ENCODE results near the gene RANGAP1. TPM values are rescaled to one million over a fixed set of nuclear protein-coding genes. Genes with fewer than 3 reads are reported as not detected.

The RANGAP1 gene
- polyA plus RNA-seq, 1 experiment = 145 TPM

DNA sequence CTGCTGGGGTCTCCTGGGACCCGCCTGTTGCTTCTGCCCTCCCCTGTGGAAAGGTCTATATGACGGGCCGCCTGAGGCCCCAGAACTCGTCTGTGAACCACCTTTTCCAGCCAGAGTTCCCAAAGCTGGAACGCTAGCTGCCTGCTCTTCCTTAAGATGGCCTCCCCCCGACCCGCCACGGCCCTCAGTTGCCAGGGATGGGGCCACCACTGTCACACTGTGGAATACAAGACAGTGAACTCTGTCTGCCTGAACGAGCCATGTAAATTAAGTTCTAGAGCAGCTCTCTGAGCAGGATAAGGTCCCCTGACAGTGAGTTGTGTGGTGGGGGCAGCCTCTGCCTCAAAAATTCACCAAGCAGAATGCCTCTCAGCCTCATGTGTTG lies 55.6 kb downstream of the RANGAP1 start:
- H3K36me3 ChIP-seq (ENCODE audit: control insufficient read depth, insufficient read depth, low read length) = peaks cover 9% of the 10 kb centered on the region; the same call in 1 of the 2 replicates
- TF ChIP-seq, protein P1, sequence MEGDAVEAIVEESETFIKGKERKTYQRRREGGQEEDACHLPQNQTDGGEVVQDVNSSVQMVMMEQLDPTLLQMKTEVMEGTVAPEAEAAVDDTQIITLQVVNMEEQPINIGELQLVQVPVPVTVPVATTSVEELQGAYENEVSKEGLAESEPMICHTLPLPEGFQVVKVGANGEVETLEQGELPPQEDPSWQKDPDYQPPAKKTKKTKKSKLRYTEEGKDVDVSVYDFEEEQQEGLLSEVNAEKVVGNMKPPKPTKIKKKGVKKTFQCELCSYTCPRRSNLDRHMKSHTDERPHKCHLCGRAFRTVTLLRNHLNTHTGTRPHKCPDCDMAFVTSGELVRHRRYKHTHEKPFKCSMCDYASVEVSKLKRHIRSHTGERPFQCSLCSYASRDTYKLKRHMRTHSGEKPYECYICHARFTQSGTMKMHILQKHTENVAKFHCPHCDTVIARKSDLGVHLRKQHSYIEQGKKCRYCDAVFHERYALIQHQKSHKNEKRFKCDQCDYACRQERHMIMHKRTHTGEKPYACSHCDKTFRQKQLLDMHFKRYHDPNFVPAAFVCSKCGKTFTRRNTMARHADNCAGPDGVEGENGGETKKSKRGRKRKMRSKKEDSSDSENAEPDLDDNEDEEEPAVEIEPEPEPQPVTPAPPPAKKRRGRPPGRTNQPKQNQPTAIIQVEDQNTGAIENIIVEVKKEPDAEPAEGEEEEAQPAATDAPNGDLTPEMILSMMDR (IDR thresholded peaks at IDR 0.05; ENCODE audit: insufficient read depth, low read depth, low read length) = no peak
- CTCF ChIA-PET = no interaction called here
- H3K27me3 ChIP-seq (ENCODE audit: control insufficient read depth, insufficient read depth, low read length) = no peaks in the 10 kb centered on the region
- POLR2A ChIA-PET = no interaction called here
- no peak overlapping the region for H3K4me3 ChIP-seq (ENCODE audit: low read depth, low read length)
- DNase-seq (ENCODE audit: low read depth) = no peak

DNA sequence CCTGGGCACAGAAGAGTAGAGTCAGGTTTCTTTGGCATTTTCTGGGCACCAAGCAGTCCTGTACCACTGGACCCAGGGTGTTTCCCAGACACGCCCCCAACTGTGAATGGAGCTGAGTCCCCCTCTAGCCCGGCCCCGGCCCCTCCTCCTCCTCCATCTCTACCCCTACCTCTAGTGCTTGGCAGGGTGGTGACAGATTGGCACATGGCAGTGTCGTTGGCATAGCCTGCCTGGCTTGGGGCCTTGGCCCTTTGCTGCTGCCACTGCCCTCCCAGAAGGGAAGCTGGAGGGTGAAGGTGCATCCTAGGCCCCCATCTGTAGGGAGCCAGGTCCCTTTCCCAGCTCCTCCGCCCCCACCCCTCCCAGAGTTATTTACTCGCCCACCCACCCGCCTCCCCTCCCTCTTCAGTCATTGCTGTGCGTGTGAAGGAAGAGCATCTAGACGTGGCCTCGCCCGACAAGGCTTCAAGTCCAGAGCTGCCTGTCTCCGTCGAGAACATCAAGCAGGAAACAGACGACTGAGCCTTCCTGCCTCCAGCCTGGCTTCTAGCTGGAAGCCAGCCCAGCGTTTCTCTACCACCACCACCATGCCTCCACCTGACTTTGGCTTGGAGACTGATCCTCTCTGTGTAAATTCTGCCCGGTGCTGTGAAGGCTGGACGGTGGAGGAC lies 56.1 kb downstream of the RANGAP1 start:
- Histone ChIP-seq H3K4me3 (ENCODE audit: low read depth, low read length) (no peak overlapping the region), H3K36me3 (ENCODE audit: control insufficient read depth, insufficient read depth, low read length) (peaks cover 12% of the 10 kb centered on the region), H3K27me3 (ENCODE audit: control insufficient read depth, insufficient read depth, low read length) (no peaks in the 10 kb centered on the region)
- ChIA-PET POLR2A (no interaction called here), CTCF (no interaction called here)
- TF ChIP-seq, protein P1 (IDR thresholded peaks at IDR 0.05; ENCODE audit: insufficient read depth, low read depth, low read length) = no peak
- no peak for DNase-seq (ENCODE audit: low read depth)

DNA sequence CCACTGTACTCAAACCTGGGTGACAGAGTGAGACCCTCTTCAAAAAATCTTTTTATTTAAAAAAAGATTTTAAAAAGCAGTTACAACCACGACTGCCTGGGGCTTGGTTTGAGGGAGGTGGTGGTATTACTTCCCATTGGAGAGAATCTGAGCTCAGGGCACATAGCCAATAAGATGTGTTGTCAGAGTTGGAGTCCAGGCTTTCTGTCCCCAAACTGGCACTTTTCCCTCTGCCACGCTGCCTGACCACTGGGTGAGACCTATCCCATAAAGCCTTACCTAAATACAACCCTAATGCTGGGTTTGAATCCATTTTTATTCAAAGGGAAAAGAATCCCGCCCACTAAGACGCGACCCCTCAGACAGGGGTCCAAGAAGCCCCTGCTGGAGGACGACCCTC lies 56.8 kb downstream of the RANGAP1 start:
- CTCF ChIA-PET = no interaction called here
- POLR2A ChIA-PET = no interaction called here
- DNase-seq (ENCODE audit: low read depth) = no peak
- Histone ChIP-seq H3K36me3 (ENCODE audit: control insufficient read depth, insufficient read depth, low read length) (peaks cover 16% of the 10 kb centered on the region), H3K27me3 (ENCODE audit: control insufficient read depth, insufficient read depth, low read length) (no peaks in the 10 kb centered on the region), H3K4me3 (ENCODE audit: low read depth, low read length) (no peak overlapping the region)
- TF ChIP-seq, protein P1 (IDR thresholded peaks at IDR 0.05; ENCODE audit: insufficient read depth, low read depth, low read length) = no peak

DNA sequence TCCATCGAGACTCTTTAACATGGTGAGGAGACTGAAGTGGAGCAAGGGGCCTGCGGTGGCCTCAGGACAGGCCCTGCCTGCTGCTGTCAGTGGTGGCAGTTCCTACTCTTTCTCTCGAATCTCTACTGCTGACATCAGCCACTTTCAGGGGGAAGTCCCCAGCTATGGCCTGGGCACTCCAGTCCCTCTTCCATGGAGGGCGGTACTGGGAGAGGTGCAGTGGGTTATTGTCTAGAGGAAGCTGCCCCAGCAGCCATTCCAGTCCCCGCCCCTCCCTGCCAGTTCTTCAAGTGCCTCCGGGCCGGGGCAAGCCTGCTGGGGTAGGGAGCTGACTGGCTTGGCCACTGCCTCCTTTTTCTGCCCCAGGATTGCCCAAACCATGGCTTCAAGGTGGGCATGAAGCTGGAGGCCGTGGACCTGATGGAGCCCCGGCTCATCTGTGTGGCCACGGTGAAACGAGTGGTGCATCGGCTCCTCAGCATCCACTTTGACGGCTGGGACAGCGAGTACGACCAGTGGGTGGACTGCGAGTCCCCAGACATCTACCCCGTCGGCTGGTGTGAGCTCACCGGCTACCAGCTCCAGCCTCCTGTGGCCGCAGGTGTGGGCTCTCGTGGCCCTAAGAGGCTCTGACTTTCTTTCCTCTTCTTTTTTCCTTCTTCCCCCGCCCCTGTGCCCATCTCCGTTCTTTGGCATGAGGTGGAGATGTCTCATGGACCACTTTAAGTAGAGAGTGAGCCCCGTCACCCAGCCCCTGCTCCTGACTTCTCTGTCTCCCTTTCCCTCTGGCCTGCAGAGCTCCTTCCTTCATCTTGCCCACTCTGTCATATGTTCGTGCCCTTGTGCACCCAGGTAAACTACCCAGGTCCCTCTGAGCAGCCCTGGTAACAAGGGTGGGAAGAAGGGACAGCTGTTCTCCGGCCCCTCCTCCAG lies 59.0 kb downstream of the RANGAP1 start:
- no peak for DNase-seq (ENCODE audit: low read depth)
- CTCF ChIA-PET = interaction anchor here (0.9 kb wide), 1 partner anchor 17 kb away, joined by 3 read pairs; no protein-coding TSS in a partner anchor
- Histone ChIP-seq H3K4me3 (ENCODE audit: low read depth, low read length) (no peak overlapping the region), H3K27me3 (ENCODE audit: control insufficient read depth, insufficient read depth, low read length) (no peaks in the 10 kb centered on the region), H3K36me3 (ENCODE audit: control insufficient read depth, insufficient read depth, low read length) (peaks cover 25% of the 10 kb centered on the region)
- POLR2A ChIA-PET = no interaction called here
- TF ChIP-seq, protein P1 (IDR thresholded peaks at IDR 0.05; ENCODE audit: insufficient read depth, low read depth, low read length) = no peak

DNA sequence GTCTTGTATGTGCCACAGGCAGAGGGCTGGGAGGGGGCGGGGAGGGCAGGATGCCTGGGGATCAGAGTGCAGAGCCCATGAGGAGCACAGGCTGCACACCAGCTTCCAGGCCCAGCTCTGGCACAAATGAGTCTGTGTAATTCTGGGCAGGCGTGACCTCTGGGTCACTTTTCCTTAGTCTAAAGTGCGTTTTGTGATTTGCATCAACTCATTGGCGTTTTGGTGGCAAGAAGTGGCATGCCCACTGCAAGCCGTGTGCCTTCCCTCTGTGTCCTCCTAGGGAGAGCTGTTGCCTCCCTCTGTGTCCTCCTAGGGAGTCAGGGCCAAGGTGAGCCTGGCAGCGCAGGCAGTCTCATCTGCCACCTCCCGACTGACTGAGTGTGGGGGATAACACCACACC lies 62.5 kb downstream of the RANGAP1 start:
- no peaks in the 10 kb centered on the region for H3K27me3 ChIP-seq (ENCODE audit: control insufficient read depth, insufficient read depth, low read length)
- ChIA-PET CTCF (no interaction called here), POLR2A (no interaction called here)
- TF ChIP-seq, protein P1 (IDR thresholded peaks at IDR 0.05; ENCODE audit: insufficient read depth, low read depth, low read length) = no peak
- H3K36me3 ChIP-seq (ENCODE audit: control insufficient read depth, insufficient read depth, low read length) = peaks cover 27% of the 10 kb centered on the region
- no peak for DNase-seq (ENCODE audit: low read depth)
- H3K4me3 ChIP-seq (ENCODE audit: low read depth, low read length) = no peak overlapping the region
